ENCODE data around the gene PACS1.

The PACS1 gene

GRCh38 chr11:66288671-66289547 is 218.8 kb downstream of the PACS1 start, which contains the start of gene YIF1A:
YIF1A (minus strand) TSS chr11:66289143; CDS start chr11:66288985, 158 bp downstream.
- TF ChIP-seq REST (IDR thresholded peaks at IDR 0.05; ENCODE audit: insufficient read depth in 1 of 2, low read depth in 2 of 2, low read length in 2 of 2): no peak
- TF ChIP-seq TAF1 (IDR thresholded peaks at IDR 0.05; ENCODE audit: borderline replicate concordance, insufficient read depth, low read length): peak; percentile 74; the same call in 1 of the 2 replicates
- TF ChIP-seq POLR2AphosphoS5 (IDR thresholded peaks at IDR 0.05; ENCODE audit: low read depth, low read length): peak; percentile 88
- no peak for TF ChIP-seq FOXP2 (optimal IDR thresholded peaks at IDR 0.05; ENCODE audit: borderline replicate concordance, extremely low read depth, extremely low read length, insufficient read depth)

- TF ChIP-seq FOXP2 (optimal IDR thresholded peaks at IDR 0.05; ENCODE audit: borderline replicate concordance, extremely low read depth, extremely low read length, insufficient read depth) (no peak), SIN3A (IDR thresholded peaks at IDR 0.05; ENCODE audit: borderline replicate concordance, insufficient read depth, low read length) (peak; percentile 100), TAF1 (IDR thresholded peaks at IDR 0.05; ENCODE audit: borderline replicate concordance, insufficient read depth, low read length) (no peak), REST (IDR thresholded peaks at IDR 0.05; ENCODE audit: insufficient read depth in 1 of 2, low read depth in 2 of 2, low read length in 2 of 2) (peak; percentile 96), POLR2AphosphoS5 (IDR thresholded peaks at IDR 0.05; ENCODE audit: low read depth, low read length) (no peak)
These were observed 219.7 kb downstream of the PACS1 start for GRCh38 chr11:66289548-66290329.

GRCh38 chr11:66290330-66290621 is 220.2 kb downstream of the PACS1 start:
- TF ChIP-seq FOXP2 (optimal IDR thresholded peaks at IDR 0.05; ENCODE audit: borderline replicate concordance, extremely low read depth, extremely low read length, insufficient read depth) (no peak), TAF1 (IDR thresholded peaks at IDR 0.05; ENCODE audit: borderline replicate concordance, insufficient read depth, low read length) (no peak), SIN3A (IDR thresholded peaks at IDR 0.05; ENCODE audit: borderline replicate concordance, insufficient read depth, low read length) (no peak), REST (IDR thresholded peaks at IDR 0.05; ENCODE audit: insufficient read depth in 1 of 2, low read depth in 2 of 2, low read length in 2 of 2) (no peak), POLR2AphosphoS5 (IDR thresholded peaks at IDR 0.05; ENCODE audit: low read depth, low read length) (no peak)

GRCh38 chr11:66291303-66291705 is 221.2 kb downstream of the PACS1 start:
- TF ChIP-seq FOXP2 (optimal IDR thresholded peaks at IDR 0.05; ENCODE audit: borderline replicate concordance, extremely low read depth, extremely low read length, insufficient read depth) (no peak), POLR2AphosphoS5 (IDR thresholded peaks at IDR 0.05; ENCODE audit: low read depth, low read length) (no peak), SIN3A (IDR thresholded peaks at IDR 0.05; ENCODE audit: borderline replicate concordance, insufficient read depth, low read length) (no peak), REST (IDR thresholded peaks at IDR 0.05; ENCODE audit: insufficient read depth in 1 of 2, low read depth in 2 of 2, low read length in 2 of 2) (no peak), TAF1 (IDR thresholded peaks at IDR 0.05; ENCODE audit: borderline replicate concordance, insufficient read depth, low read length) (no peak)

Measured in PFSK-1 (cell line).